ENCODE measurements around the gene DYNLT1. TPM values are rescaled to one million over a fixed set of nuclear protein-coding genes. Genes with fewer than 3 reads are reported as not detected.
"Not testable (repeated sequence)": the region's sequence is repeated elsewhere in the genome, so short reads cannot be mapped to it uniquely, and the experiment has no call there.

Gene DYNLT1
- total and polyA plus RNA-seq, 2 experiments from 2014 or later, result 82.6 to 219 TPM

- no peaks in the 10 kb centered on the region for H3K9me3 ChIP-seq (ENCODE audit: low read depth)
- H2AFZ ChIP-seq, result no peak overlapping the region
- DNase-seq (ENCODE audit: low spot score), result no peak
- no peaks in the 10 kb centered on the region for H3K79me2 ChIP-seq
- H3K4me2 ChIP-seq, result no peak overlapping the region
- no peak overlapping the region for H3K4me3 ChIP-seq
- WGBS (ENCODE audit: low lambda C conversion rate, missing lambda C conversion rate), result 83% methylated on average over 14 of the region's 14 CpGs
- H3K9me2 ChIP-seq (replicated peaks; ENCODE audit: insufficient read depth), result no peaks in the 10 kb centered on the region
- H3K4me1 ChIP-seq (ENCODE audit: insufficient read depth), result no peaks in the 10 kb centered on the region
- TF ChIP-seq EZH2 (IDR thresholded peaks at IDR 0.05; ENCODE audit: borderline replicate concordance), result no peak
- no peak for TF ChIP-seq CTCF (IDR thresholded peaks at IDR 0.05; ENCODE audit: poor library complexity)
- TF ChIP-seq EZH2phosphoT487 (IDR thresholded peaks at IDR 0.05; ENCODE audit: low read depth, severe bottlenecking, unreplicated experiment), result no peak
- no peak overlapping the region for H3K27ac ChIP-seq
- no peaks in the 10 kb centered on the region for H4K20me1 ChIP-seq (ENCODE audit: insufficient read depth, poor library complexity, severe bottlenecking)
- no peaks in the 10 kb centered on the region for H3K36me3 ChIP-seq (replicated peaks; ENCODE audit: insufficient read depth, low read depth)
- no peaks in the 10 kb centered on the region for H3K27me3 ChIP-seq
These were observed 30.0 kb upstream of the DYNLT1 start for GRCh38 chr6:158674342-158675131.

- 97% methylated on average over 6 of the region's 6 CpGs for WGBS (ENCODE audit: low lambda C conversion rate, missing lambda C conversion rate)
- H3K27ac ChIP-seq, result no peak overlapping the region
- no peak overlapping the region for H3K4me2 ChIP-seq
- H3K9me3 ChIP-seq (ENCODE audit: low read depth), result no peaks in the 10 kb centered on the region
- TF ChIP-seq EZH2 (IDR thresholded peaks at IDR 0.05; ENCODE audit: borderline replicate concordance) (no peak), CTCF (IDR thresholded peaks at IDR 0.05; ENCODE audit: poor library complexity) (no peak), EZH2phosphoT487 (IDR thresholded peaks at IDR 0.05; ENCODE audit: low read depth, severe bottlenecking, unreplicated experiment) (no peak)
- no peaks in the 10 kb centered on the region for H4K20me1 ChIP-seq (ENCODE audit: insufficient read depth, poor library complexity, severe bottlenecking)
- no peak overlapping the region for H2AFZ ChIP-seq
- no peak overlapping the region for H3K4me3 ChIP-seq
- H3K36me3 ChIP-seq (replicated peaks; ENCODE audit: insufficient read depth, low read depth), result no peaks in the 10 kb centered on the region
- H3K79me2 ChIP-seq, result no peaks in the 10 kb centered on the region
- H3K4me1 ChIP-seq (ENCODE audit: insufficient read depth), result peaks cover under 1% of the 10 kb centered on the region
- no peaks in the 10 kb centered on the region for H3K9me2 ChIP-seq (replicated peaks; ENCODE audit: insufficient read depth)
- H3K27me3 ChIP-seq, result no peaks in the 10 kb centered on the region
- DNase-seq (ENCODE audit: low spot score), result no peak
These were observed 28.2 kb upstream of the DYNLT1 start for GRCh38 chr6:158672726-158673125.

- 92% methylated on average over 8 of the region's 8 CpGs for WGBS (ENCODE audit: low lambda C conversion rate, missing lambda C conversion rate)
These were observed 27.6 kb upstream of the DYNLT1 start for GRCh38 chr6:158672119-158672518.

GRCh38 chr6:158669145-158670035, 24.8 kb upstream of the DYNLT1 start:
- H3K4me2 ChIP-seq, result no peak overlapping the region
- no peak overlapping the region for H2AFZ ChIP-seq
- no peak for DNase-seq (ENCODE audit: low spot score)
- H3K9me3 ChIP-seq (ENCODE audit: low read depth), result no peaks in the 10 kb centered on the region
- no peaks in the 10 kb centered on the region for H3K79me2 ChIP-seq
- 77% methylated on average over 7 of the region's 7 CpGs for WGBS (ENCODE audit: low lambda C conversion rate, missing lambda C conversion rate)
- H3K36me3 ChIP-seq (replicated peaks; ENCODE audit: insufficient read depth, low read depth), result no peaks in the 10 kb centered on the region
- no peaks in the 10 kb centered on the region for H3K9me2 ChIP-seq (replicated peaks; ENCODE audit: insufficient read depth)
- no peak overlapping the region for H3K4me3 ChIP-seq
- no peaks in the 10 kb centered on the region for H4K20me1 ChIP-seq (ENCODE audit: insufficient read depth, poor library complexity, severe bottlenecking)
- TF ChIP-seq EZH2 (IDR thresholded peaks at IDR 0.05; ENCODE audit: borderline replicate concordance), result no peak
- TF ChIP-seq EZH2phosphoT487 (IDR thresholded peaks at IDR 0.05; ENCODE audit: low read depth, severe bottlenecking, unreplicated experiment), result no peak
- TF ChIP-seq CTCF (IDR thresholded peaks at IDR 0.05; ENCODE audit: poor library complexity), result no peak
- no peak overlapping the region for H3K27ac ChIP-seq
- H3K27me3 ChIP-seq, result no peaks in the 10 kb centered on the region
- H3K4me1 ChIP-seq (ENCODE audit: insufficient read depth), result peaks cover 13% of the 10 kb centered on the region

More at GRCh38 chr6:158672119-158672518, 27.6 kb upstream of the DYNLT1 start:
- not testable (repeated sequence) for H3K4me3 ChIP-seq; H3K9me3 ChIP-seq (ENCODE audit: low read depth); H3K27ac ChIP-seq; H3K4me2 ChIP-seq; H2AFZ ChIP-seq; H3K4me1 ChIP-seq (ENCODE audit: insufficient read depth); H4K20me1 ChIP-seq (ENCODE audit: insufficient read depth, poor library complexity, severe bottlenecking); H3K27me3 ChIP-seq; H3K9me2 ChIP-seq (replicated peaks; ENCODE audit: insufficient read depth); H3K36me3 ChIP-seq (replicated peaks; ENCODE audit: insufficient read depth, low read depth); H3K79me2 ChIP-seq; DNase-seq (ENCODE audit: low spot score)
